Measurements from ENCODE around the gene GALNT17.

DNA sequence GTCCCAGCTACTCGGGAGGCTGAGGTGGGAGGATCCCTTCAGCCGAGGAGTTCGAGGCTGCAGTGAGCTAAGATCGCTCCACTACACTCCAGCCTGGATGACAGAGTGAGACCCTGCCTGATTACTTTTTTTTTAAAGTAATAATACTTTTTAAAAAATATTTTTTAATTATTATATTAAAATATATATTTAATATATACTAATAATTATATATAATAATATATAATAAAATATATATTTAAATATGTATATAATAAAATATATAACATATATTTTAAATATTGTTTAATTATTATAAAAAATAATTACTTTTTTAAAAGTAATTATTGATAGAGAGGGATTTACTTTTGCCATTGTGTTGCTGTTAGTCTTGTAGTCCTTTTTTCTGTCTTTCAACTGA is 169.2 kb downstream of the GALNT17 start:
- TF ChIP-seq, protein P1, sequence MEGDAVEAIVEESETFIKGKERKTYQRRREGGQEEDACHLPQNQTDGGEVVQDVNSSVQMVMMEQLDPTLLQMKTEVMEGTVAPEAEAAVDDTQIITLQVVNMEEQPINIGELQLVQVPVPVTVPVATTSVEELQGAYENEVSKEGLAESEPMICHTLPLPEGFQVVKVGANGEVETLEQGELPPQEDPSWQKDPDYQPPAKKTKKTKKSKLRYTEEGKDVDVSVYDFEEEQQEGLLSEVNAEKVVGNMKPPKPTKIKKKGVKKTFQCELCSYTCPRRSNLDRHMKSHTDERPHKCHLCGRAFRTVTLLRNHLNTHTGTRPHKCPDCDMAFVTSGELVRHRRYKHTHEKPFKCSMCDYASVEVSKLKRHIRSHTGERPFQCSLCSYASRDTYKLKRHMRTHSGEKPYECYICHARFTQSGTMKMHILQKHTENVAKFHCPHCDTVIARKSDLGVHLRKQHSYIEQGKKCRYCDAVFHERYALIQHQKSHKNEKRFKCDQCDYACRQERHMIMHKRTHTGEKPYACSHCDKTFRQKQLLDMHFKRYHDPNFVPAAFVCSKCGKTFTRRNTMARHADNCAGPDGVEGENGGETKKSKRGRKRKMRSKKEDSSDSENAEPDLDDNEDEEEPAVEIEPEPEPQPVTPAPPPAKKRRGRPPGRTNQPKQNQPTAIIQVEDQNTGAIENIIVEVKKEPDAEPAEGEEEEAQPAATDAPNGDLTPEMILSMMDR (IDR thresholded peaks at IDR 0.05; ENCODE audit: low read depth, low read length), result no peak
- no peak for TF ChIP-seq EZH2phosphoT487 (IDR thresholded peaks at IDR 0.05; ENCODE audit: low read depth)
